AML-193 (cell line): ENCODE results near the gene HIPK3.
"Not testable (repeated sequence)": the region's sequence is repeated elsewhere in the genome, so short reads cannot be mapped to it uniquely, and the experiment has no call there.

Source experiments
- DNase-seq, 2 experiments: peaks; one replicate each; lab custom pipeline; 2025; lab: John Stamatoyannopoulos, UW

Gene HIPK3

GRCh38 chr11:33257160-33257896 is at the start of gene HIPK3:
TSS of gene HIPK3 (plus strand) at chr11:33257381.
- DNase-seq: peak; percentile 54 to 64

GRCh38 chr11:33207408-33207985 is 49.7 kb upstream of the HIPK3 start:
- no peak for DNase-seq

DNA sequence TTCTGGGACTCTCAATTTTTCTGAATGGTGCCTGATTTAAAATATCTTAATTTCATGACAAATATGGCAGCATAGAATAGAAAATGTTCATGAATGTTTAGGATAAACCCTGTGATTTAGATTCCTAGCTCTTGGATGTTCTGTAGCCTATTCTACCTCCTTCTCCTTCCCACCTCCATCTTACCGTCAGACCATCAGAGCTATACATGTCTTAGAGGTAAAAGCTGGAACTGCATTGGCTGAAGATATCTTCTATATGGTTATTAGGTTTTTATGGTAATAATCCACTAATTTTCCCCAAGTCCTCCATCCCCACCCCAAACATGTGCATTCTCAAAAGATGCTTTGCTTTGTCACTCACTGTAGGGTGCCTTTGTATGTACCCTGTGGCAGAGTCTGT is 49.0 kb upstream of the HIPK3 start:
- no peak for DNase-seq

DNA sequence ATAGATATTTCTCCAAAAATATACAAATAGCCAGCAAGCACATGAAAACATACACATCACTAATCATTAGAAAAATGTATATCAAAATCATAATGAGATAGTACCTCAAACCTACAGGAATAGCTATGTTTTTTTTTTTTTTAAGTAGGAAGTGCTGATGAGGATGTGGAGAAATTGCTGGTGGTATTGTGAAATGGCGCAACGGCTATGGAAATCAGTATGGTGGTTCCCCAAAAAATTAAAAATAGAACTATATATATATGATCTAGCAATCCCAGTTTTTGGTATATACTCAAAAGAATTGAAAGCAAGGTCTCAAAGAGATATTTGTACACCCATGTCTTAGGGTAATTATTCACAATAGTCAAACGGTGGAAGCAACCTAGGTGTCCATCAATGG is 46.0 kb upstream of the HIPK3 start:
- DNase-seq: peak; percentile 75 to 82

DNA sequence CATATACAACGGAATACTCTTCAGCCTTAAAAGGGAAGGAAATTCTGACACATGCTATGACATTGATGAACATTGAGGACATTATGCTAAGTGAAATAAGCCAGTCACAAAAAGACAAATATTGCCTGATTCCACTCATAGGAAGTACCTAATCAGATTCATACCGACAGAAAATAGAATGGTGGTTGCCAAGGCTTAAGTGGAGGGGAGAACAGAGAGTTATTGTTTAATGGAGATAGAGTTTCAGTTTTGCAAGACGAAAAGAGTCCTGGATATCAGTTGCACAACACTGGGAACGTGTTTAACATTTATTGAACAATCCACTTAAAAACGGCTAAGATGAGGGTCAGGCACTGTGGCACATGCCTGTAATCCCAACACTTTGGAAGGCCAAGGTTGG is 45.6 kb upstream of the HIPK3 start:
- peak; percentile 75 to 80 for DNase-seq

DNA sequence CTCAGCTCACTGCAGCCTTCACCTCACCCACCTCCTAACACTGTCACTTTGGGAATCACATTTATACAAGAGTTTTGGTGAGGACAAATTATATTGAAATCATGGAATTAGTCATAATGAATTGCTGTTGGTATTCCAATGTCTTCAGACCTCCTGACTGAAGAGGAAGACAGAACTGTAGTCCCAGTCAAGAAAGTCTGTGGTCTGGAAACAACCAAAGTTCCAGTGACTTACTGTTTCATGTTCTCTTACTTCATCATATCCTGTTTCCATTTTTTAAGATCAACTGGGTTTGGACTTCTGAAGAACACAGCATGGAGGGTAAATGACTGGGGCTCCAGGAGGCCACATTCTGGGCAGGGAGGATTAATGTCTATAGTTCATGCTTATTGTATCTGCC is 43.0 kb upstream of the HIPK3 start:
- DNase-seq: peak; percentile 25 to 30

DNA sequence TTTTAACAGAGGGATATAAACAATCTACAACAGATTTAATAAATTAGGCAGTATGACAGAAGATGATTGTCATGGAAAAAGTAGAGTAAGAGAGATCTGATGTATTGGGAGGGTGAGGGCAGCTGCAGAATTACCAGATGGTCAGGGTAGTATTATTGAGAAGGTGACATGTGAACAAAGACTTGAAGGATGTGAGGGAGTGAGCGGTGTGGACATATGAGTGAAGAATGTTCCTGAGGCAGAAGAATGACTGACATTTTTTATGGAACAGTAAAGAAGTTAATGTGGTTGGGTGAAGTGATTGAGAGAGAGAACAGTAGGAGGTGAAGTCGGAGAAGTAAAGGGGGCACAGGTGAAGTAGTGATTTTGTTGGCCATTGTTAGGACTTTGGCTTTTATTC is 42.4 kb upstream of the HIPK3 start:
- DNase-seq: no peak

DNA sequence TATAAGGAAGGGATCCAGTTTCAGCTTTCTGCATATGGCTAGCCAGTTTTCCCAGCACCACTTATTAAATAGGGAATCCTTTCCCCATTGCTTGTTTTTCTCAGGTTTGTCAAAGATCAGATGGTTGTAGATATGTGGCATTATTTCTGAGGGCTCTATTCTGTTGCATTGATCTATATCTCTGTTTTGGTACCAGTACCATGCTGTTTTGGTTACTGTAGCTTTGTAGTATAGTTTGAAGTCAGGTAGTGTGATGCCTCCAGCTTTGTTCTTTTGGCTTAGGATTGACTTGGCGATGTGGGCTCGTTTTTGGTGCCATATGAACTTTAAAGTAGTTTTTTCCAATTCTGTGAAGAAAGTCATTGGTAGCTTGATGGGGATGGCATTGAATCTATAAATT is 40.5 kb upstream of the HIPK3 start:
- not testable (repeated sequence) for DNase-seq

DNA sequence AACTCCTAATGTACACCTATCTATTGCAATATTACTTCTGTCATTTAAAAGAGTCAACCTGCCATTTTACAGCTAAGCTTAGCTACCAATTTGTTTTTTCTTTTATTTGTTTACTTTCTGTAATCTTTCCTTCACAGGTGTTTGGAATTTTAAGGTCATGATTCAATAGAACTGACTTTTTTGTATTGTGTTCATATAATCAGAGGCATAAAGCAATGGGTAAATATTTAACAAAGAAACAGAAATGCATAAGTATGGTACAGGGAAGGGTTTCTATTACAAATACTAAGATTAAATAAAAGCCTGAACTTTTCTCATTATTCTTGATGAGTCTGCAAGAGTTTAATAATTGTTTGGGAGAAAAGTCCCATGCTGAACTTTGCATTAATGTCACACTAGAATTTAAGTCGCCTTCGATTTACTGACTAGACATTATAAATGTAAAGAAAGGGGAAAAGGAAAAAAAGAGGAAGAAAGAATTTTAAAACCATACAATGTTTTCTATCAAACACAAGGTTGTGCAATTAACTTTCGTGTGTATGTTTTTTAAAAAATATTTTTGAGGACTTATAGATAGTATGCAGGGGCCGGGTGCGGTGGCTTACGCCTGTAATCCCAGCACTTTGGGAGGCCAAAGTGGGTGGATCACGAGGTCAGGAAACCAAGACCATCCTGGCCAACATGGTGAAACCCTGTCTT is 35.0 kb upstream of the HIPK3 start:
- peak; percentile 45 to 49 for DNase-seq

DNA sequence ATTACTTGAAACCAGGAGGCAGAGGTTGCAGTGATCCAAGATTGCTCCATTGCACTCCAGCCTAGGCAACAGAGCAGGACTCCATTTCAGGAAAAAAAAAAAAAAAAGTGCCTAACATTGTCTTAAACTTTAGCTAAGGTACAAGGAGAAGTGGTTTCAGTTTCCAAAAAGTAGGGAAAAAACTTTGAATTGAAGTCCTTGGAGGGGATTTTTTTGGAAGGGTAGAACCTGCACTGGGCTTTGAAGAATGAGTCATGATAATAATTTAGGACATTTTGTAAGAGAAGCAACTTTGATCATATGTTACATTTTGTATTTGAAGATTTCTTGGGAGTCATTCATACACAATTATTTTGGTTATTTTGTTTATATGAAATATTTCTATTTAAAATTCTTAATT is 31.8 kb upstream of the HIPK3 start:
- no peak for DNase-seq

DNA sequence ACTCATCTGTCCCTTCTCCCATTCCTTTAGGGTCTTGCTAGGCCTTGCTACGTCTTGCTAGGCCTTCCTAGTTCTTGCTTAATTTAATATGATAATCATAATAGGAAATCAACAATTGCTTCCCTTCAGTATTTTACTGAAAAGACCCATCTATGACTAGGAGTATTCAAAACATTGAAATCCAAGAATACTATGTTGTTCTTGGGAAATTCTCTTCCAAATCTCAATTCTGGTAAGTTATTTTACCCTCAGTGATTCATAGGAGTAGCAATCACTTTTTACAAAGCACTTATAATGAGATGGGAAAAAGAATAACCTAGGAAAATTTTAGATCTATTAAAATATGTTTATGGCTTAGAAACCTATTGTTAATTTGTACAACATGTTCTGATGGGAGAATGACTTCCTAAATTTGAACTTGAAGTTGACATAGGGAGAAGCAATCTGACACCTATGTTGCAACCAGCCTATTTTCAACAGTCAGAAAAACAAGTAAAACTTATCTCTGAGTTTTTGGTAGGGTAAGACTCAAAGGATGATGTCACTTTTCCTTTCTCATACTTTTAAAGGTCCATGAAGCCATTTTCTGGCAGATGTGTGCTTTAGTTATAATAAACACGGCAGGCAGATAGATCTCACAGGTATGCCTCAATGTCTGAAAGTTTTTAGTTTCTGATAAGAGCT is 29.5 kb upstream of the HIPK3 start:
- peak; percentile 76 to 85 for DNase-seq

DNA sequence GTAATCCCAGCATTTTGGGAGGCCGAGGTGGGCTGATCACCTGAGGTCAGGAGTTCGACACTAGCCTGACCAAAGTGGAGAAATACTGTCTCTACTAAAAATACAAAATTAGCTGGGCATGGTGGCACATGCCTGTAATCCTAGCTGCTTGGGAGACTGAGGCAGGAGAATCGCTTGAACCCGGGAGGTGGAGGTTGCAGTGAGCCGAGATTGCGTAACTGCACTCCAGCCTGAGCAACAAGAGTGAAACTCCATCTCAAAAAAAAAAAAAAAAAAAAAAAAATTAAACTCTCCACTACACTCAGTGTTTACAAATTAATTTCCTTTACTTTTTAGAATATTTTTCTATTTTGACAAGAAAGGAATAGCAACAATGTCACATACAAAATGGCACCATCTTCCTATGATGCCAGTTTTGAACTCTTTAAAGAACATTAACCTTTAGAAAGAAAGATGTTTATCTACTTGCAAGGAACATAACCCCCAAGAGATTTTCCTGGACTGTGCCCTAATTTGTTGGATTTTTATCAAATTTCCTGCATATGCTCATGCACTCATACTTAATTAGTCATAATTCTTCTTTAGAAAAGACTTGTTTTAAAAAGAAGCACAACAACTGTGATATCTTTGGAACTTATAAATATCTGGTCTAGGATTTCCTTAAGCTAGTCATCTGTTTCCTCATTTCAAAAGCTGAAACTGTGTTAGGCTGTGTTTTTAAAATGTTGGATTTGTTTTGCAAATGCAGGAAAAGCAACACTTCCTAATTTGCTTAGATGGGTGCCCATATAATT is 22.6 kb upstream of the HIPK3 start:
- no peak for DNase-seq

GRCh38 chr11:33237039-33237597 is 20.1 kb upstream of the HIPK3 start:
- DNase-seq: no peak

DNA sequence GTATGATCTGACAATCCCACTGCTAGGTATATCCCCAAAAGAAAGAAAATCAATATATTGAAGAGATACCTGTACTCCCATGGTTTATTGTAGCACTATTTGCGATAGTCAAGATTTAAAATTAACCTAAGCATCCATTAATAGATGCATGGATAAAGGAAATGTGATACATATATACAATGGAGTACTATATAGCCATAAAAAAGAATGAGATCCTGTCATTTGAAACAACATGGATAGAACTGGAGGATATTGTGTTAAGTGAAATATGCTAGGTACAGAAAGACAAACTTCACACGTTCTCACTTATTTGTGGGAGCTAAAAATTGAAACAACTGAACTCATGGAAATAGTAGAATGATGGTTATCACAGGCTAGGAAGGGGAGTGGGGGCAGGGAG is 14.6 kb upstream of the HIPK3 start:
- no peak for DNase-seq

DNA sequence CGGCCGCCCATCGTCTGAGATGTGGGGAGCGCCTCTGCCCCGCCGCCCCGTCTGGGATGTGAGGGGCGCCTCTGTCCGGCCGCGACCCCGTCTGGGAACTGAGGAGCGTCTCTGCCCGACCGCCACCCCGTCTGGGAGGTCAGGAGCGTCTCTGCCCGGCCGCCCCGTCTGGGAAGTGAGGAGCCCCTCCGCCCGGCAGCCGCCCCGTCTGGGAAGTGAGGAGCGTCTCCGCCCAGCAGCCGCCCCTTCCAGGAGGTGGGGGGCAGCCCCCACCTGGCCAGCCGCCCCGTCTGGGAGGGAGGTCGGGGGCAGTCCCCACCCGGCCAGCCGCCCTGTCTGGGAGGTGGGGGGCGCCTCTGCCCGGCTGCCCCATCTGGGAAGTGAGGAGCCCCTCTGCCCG is 13.5 kb upstream of the HIPK3 start:
- not testable (repeated sequence) for DNase-seq

- DNase-seq: no peak
These were observed 8.7 kb upstream of the HIPK3 start for GRCh38 chr11:33248416-33248971.

- no peak for DNase-seq
These were observed 959 bp upstream of the HIPK3 start for GRCh38 chr11:33256031-33256812.

DNA sequence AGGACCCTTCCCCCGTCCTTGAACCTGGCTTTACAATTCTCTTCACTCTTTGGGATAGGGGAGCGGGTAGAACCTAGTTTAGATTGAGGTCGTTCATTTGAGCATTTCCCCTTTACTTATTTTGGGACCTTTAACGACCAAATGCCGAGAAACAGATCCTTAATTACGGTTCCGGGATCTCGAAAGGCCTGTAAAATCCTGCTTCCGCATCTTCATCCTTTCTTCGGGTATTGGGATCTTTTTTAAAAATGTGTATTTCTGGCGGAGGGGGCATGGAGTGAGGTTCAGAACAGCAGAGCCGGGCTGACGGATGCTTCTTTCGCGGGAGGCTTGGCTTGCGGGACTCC is 395 bp upstream of the HIPK3 start:
- DNase-seq: no peak

DNA sequence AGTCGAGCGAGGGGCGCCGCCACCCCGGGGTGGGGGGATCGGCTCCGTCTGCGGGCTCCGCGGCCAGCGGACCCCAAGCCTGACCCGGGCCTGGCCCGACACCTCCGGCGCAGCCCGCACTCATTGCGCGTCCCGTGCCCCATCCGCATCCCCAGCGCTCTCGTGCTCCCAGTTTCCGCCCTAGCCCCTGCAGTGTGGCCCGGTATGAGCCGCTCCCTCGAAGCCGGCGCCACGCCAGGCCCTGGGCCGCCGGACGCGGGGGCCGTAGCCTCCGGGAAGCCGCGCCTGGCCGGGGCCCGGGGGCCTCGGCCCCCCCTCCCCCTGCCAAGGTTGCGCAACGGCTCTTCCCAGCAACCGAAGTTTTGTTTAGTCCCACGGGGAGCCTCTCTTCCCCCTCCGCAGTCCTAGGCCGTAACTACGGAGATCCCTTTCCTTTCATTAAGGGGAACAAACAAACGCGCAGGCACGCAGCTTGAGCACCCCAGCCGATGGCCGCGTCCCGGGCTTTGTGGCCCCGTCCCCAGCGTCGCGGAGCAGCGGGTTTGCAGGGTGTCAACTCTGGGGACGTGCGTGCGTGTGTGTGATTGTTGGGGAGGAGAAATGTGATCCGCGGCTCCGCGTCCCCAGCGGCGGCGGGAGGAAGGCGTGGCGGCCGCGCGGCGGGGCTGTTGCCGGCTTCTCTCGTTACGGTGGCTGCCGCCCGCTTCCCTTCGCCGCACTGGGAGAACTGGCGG is 883 bp downstream of the HIPK3 start:
- DNase-seq: peak; percentile 78 to 84
